Activated naive CD4-positive, alpha-beta T cell treated with anti-CD3 and anti-CD28 coated beads, Interleukin-2, amount 50 U/mL, for 72 hours (primary cell): ENCODE results near the gene PXN. TPM values are rescaled to one million over a fixed set of nuclear protein-coding genes. Genes with fewer than 3 reads are reported as not detected.
"Not testable (repeated sequence)": the region's sequence is repeated elsewhere in the genome, so short reads cannot be mapped to it uniquely, and the experiment has no call there.

Source experiments
- ATAC-seq, 2 donors: fragments of 150-1000 bp; cut with Tn5 transposase; 2 replicates each; pipeline ENCODE4 v1.10.0; 2021; ENCODE audit warnings: mild to moderate bottlenecking in 2 of 2, moderate library complexity in 2 of 2
- DNase-seq, 2 donors: peaks; one replicate each; pipeline ENCODE4 v3.0.0; 2021 to 2022; ENCODE audit warnings: low spot score in 2 of 2
- H3K27ac Mint-ChIP-seq, 2 donors: one replicate each; pipeline ENCODE4 v1.8.0; 2022; ENCODE audit warnings: mild to moderate bottlenecking in 2 of 2, mixed read lengths in 2 of 2
- H3K36me3 Mint-ChIP-seq, 2 donors: one replicate each; pipeline ENCODE4 v1.8.0; 2022; ENCODE audit warnings: mixed read lengths in 2 of 2
- H3K9me3 Mint-ChIP-seq, 2 donors: one replicate each; pipeline ENCODE4 v1.8.0; 2022; ENCODE audit warnings: mixed read lengths in 2 of 2
- total RNA-seq, 2 donors: library from RNA; stranded (reverse); gene quantifications; one replicate each; pipeline ENCODE4 v1.2.3, GENCODE V29; 2022

Gene PXN
- total RNA-seq, 2 donors from 2014 or later = 49.8 to 66.8 TPM

GRCh38 chr12:120223458-120224303, 41.8 kb downstream of the PXN start:
- Mint-ChIP-seq H3K36me3 (no peaks in the 10 kb centered on the region), H3K9me3 (no peaks in the 10 kb centered on the region), H3K27ac (peak overlapping the region; percentile 2 to 21)
- DNase-seq (no peak), ATAC-seq (no peak)

- Mint-ChIP-seq H3K27ac (peak overlapping the region; percentile 2 to 21), H3K36me3 (no peaks in the 10 kb centered on the region), H3K9me3 (no peaks in the 10 kb centered on the region)
- no peak for DNase-seq
- ATAC-seq = no peak
These were observed 43.2 kb downstream of the PXN start for GRCh38 chr12:120222288-120222832.

GRCh38 chr12:120221576-120221900, 44.0 kb downstream of the PXN start:
- DNase-seq (no peak), ATAC-seq (no peak)
- Mint-ChIP-seq H3K27ac (no peak overlapping the region), H3K36me3 (no peaks in the 10 kb centered on the region), H3K9me3 (no peaks in the 10 kb centered on the region)

- H3K9me3 Mint-ChIP-seq = no peaks in the 10 kb centered on the region
- H3K36me3 Mint-ChIP-seq = no peaks in the 10 kb centered on the region
- DNase-seq (no peak), ATAC-seq (no peak)
- H3K27ac Mint-ChIP-seq = no peak overlapping the region
These were observed 44.5 kb downstream of the PXN start for GRCh38 chr12:120220838-120221575.

- peak in 1 of 2 donors; percentile 50 for ATAC-seq
- Mint-ChIP-seq H3K36me3 (no peaks in the 10 kb centered on the region), H3K27ac (peak overlapping the region; percentile 44 to 70), H3K9me3 (no peaks in the 10 kb centered on the region)
- DNase-seq = no peak
These were observed 46.6 kb downstream of the PXN start for GRCh38 chr12:120218680-120219606.

- ATAC-seq (no peak), DNase-seq (no peak)
- Mint-ChIP-seq H3K27ac (no peak overlapping the region), H3K36me3 (no peaks in the 10 kb centered on the region), H3K9me3 (no peaks in the 10 kb centered on the region)
These were observed 48.6 kb downstream of the PXN start for GRCh38 chr12:120216742-120217605.

- DNase-seq = no peak
- Mint-ChIP-seq H3K27ac (peak overlapping the region; percentile 16 to 96), H3K9me3 (no peaks in the 10 kb centered on the region), H3K36me3 (no peaks in the 10 kb centered on the region)
- no peak for ATAC-seq
These were observed 49.5 kb downstream of the PXN start for GRCh38 chr12:120215766-120216735.

GRCh38 chr12:120215357-120215735, 50.2 kb downstream of the PXN start:
- H3K9me3 Mint-ChIP-seq = no peaks in the 10 kb centered on the region
- no peaks in the 10 kb centered on the region for H3K36me3 Mint-ChIP-seq
- DNase-seq (no peak), ATAC-seq (no peak)
- peak overlapping the region; percentile 16 to 96 for H3K27ac Mint-ChIP-seq

GRCh38 chr12:120214626-120215356, 50.7 kb downstream of the PXN start:
- ATAC-seq = no peak
- Mint-ChIP-seq H3K9me3 (no peaks in the 10 kb centered on the region), H3K36me3 (no peaks in the 10 kb centered on the region), H3K27ac (peak overlapping the region in 1 of 2 donors; percentile 41)
- DNase-seq = no peak

GRCh38 chr12:120213758-120214157, 51.8 kb downstream of the PXN start:
- no peak for ATAC-seq
- Mint-ChIP-seq H3K27ac (peak overlapping the region in 1 of 2 donors; percentile 55), H3K36me3 (no peaks in the 10 kb centered on the region), H3K9me3 (no peaks in the 10 kb centered on the region)
- no peak for DNase-seq

GRCh38 chr12:120213182-120213581, 52.3 kb downstream of the PXN start:
- not testable (repeated sequence) for ATAC-seq, H3K27ac Mint-ChIP-seq, H3K36me3 Mint-ChIP-seq

GRCh38 chr12:120212301-120212700, 53.2 kb downstream of the PXN start:
- no peak for ATAC-seq
- Mint-ChIP-seq H3K9me3 (no peaks in the 10 kb centered on the region), H3K27ac (no peak overlapping the region), H3K36me3 (no peaks in the 10 kb centered on the region)
- no peak for DNase-seq

More at GRCh38 chr12:120213182-120213581, 52.3 kb downstream of the PXN start:
- not testable (repeated sequence) for DNase-seq, H3K9me3 Mint-ChIP-seq

GRCh38 chr12:120211904-120212283, 53.6 kb downstream of the PXN start:
- Mint-ChIP-seq H3K36me3 (no peaks in the 10 kb centered on the region), H3K9me3 (no peaks in the 10 kb centered on the region), H3K27ac (peak overlapping the region; percentile 40 to 86)
- no peak for DNase-seq
- no peak for ATAC-seq

GRCh38 chr12:120211243-120211903, 54.2 kb downstream of the PXN start:
- ATAC-seq (no peak), DNase-seq (no peak)
- Mint-ChIP-seq H3K9me3 (no peaks in the 10 kb centered on the region), H3K36me3 (no peaks in the 10 kb centered on the region), H3K27ac (peak overlapping the region; percentile 40 to 86)
